Measurements from ENCODE around the gene GRIK1.
"Not testable (repeated sequence)": the region's sequence is repeated elsewhere in the genome, so short reads cannot be mapped to it uniquely, and the experiment has no call there.

Gene GRIK1

GRCh38 chr21:29627905-29628304 is 311.9 kb downstream of the GRIK1 start:
- intact Hi-C loops (cut with DNase I) = no loop called here

GRCh38 chr21:29626801-29627470 is 312.9 kb downstream of the GRIK1 start:
- intact Hi-C loops (cut with DNase I) = no loop called here
- DNase-seq = no peak

More at GRCh38 chr21:29627905-29628304, 311.9 kb downstream of the GRIK1 start:
- no peak for DNase-seq

GRCh38 chr21:29625990-29626389 is 313.8 kb downstream of the GRIK1 start:
- intact Hi-C loops (cut with DNase I) = no loop called here

GRCh38 chr21:29624776-29625175 is 315.0 kb downstream of the GRIK1 start:
- intact Hi-C loops (cut with DNase I) = no loop called here
- DNase-seq = no peak

More at GRCh38 chr21:29625990-29626389, 313.8 kb downstream of the GRIK1 start:
- DNase-seq = no peak

- DNase-seq = no peak
- intact Hi-C loops (cut with DNase I) = no loop called here
These were observed 318.3 kb downstream of the GRIK1 start for GRCh38 chr21:29621525-29621924.

- intact Hi-C loops (cut with DNase I) = no loop called here
- DNase-seq = no peak
These were observed 323.5 kb downstream of the GRIK1 start for GRCh38 chr21:29616209-29616751.

GRCh38 chr21:29613877-29614276 is 325.9 kb downstream of the GRIK1 start:
- intact Hi-C loops (cut with DNase I) = no loop called here
- peak in 1 of 10 donors; percentile 16 for DNase-seq

- no peak for DNase-seq
- intact Hi-C loops (cut with DNase I) = no loop called here
These were observed 326.8 kb downstream of the GRIK1 start for GRCh38 chr21:29613021-29613420.

GRCh38 chr21:29610779-29611360 is 328.9 kb downstream of the GRIK1 start:
- intact Hi-C loops (cut with DNase I) = no loop called here
- DNase-seq = no peak

- no peak for DNase-seq
- intact Hi-C loops (cut with DNase I) = no loop called here
These were observed 333.2 kb downstream of the GRIK1 start for GRCh38 chr21:29606613-29607012.

- intact Hi-C loops (cut with DNase I); DNase-seq: not testable (repeated sequence)
These were observed 334.6 kb downstream of the GRIK1 start for GRCh38 chr21:29605219-29605618.

GRCh38 chr21:29604076-29604475 is 335.7 kb downstream of the GRIK1 start:
- DNase-seq = no peak
- intact Hi-C loops (cut with DNase I) = no loop called here

GRCh38 chr21:29601047-29601446 is 338.7 kb downstream of the GRIK1 start:
- intact Hi-C loops (cut with DNase I) = no loop called here
- DNase-seq = no peak

- DNase-seq = no peak
- intact Hi-C loops (cut with DNase I) = no loop called here
These were observed 353.1 kb downstream of the GRIK1 start for GRCh38 chr21:29586696-29587095.

GRCh38 chr21:29585462-29585861 is 354.3 kb downstream of the GRIK1 start:
- intact Hi-C loops (cut with DNase I) = no loop called here
- DNase-seq = no peak

GRCh38 chr21:29583424-29583924 is 356.3 kb downstream of the GRIK1 start:
- DNase-seq = no peak
- intact Hi-C loops (cut with DNase I) = no loop called here

- DNase-seq = no peak
- intact Hi-C loops (cut with DNase I) = no loop called here
These were observed 356.9 kb downstream of the GRIK1 start for GRCh38 chr21:29582855-29583254.

GRCh38 chr21:29581393-29581792 is 358.4 kb downstream of the GRIK1 start:
- intact Hi-C loops (cut with DNase I) = no loop called here
- no peak for DNase-seq

GRCh38 chr21:29580732-29581285 is 359.0 kb downstream of the GRIK1 start:
- no peak for DNase-seq
- intact Hi-C loops (cut with DNase I) = no loop called here

- DNase-seq = no peak
- intact Hi-C loops (cut with DNase I) = no loop called here
These were observed 361.5 kb downstream of the GRIK1 start for GRCh38 chr21:29578306-29578705.

- DNase-seq = no peak
- intact Hi-C loops (cut with DNase I) = no loop called here
These were observed 367.8 kb downstream of the GRIK1 start for GRCh38 chr21:29571949-29572348.

All from posterior cingulate gyrus (tissue), 11 donors.